OCI-LY1 (cell line): ENCODE data around the gene HRK.

Experiments used
- EZH2 ChIP-seq: fragments of 200-600 bp; sonication (generic), shearing (Covaris generic); IDR thresholded peaks from 2 replicates; pipeline ENCODE4 v1.8.0; 2017; ENCODE audit warnings: borderline replicate concordance, mixed run types, mild to moderate bottlenecking, antibody characterized with exemption, low read length, moderate library complexity, mixed read lengths
- TF ChIP-seq, protein P1 (sequence below): fragments of 200-600 bp; sonication (generic), shearing (Covaris generic); IDR thresholded peaks from 2 replicates; pipeline ENCODE4 v1.5.1; 2017; ENCODE audit warnings: mild to moderate bottlenecking, antibody characterized with exemption, low read length, moderate library complexity, mixed read lengths

DNA sequence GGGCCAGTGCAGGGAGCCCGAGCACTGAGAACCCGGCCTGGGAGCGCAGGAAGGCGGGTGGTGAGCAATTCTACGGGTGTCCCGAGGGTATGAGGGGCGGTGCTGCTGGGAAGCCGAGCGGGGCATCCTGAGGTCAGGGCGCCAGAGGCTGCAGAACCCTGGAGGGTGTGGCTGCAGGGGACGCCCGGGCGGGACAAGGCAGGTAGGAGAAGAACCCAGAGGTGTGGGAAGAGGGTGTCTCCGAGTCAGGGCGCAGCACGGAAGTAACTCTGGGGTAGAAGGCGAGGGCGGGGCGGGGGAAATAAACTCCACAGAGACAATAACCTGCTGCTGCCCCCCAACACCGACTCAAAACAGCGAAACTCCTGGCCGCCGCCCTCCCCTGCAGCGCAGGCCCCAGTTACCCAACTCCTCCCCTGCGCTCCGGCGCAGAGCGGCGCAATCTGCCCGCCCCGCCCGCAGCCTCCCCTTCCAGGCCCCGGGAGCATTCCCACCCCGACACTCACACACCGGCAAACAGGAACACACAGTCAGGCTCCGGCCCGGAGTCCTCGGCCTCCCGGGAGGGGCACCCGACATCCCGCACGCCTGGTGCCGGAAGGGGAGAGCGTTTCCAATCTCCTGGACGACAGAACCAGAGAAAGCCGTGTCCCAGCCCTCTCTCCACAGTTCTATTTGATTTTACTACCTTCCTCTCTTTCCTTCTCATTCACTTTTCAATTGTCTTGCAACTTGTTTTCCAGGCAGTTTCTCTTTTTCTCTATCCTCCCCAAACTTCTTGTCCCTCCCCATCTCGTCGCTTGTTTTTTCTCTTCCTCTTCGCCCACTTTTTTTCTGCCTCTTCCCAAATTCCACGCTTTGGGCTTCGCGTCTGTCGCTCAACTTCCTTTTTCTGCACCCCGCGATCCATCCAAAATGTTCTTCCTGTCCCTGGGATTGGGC lies 2.4 kb downstream of the HRK start:
- TF ChIP-seq, protein P1, sequence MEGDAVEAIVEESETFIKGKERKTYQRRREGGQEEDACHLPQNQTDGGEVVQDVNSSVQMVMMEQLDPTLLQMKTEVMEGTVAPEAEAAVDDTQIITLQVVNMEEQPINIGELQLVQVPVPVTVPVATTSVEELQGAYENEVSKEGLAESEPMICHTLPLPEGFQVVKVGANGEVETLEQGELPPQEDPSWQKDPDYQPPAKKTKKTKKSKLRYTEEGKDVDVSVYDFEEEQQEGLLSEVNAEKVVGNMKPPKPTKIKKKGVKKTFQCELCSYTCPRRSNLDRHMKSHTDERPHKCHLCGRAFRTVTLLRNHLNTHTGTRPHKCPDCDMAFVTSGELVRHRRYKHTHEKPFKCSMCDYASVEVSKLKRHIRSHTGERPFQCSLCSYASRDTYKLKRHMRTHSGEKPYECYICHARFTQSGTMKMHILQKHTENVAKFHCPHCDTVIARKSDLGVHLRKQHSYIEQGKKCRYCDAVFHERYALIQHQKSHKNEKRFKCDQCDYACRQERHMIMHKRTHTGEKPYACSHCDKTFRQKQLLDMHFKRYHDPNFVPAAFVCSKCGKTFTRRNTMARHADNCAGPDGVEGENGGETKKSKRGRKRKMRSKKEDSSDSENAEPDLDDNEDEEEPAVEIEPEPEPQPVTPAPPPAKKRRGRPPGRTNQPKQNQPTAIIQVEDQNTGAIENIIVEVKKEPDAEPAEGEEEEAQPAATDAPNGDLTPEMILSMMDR: no peak
- TF ChIP-seq EZH2: no peak
